Ovary (tissue), 9 donors: Measurements from ENCODE around the gene TXNDC11. TPM values are rescaled to one million over a fixed set of nuclear protein-coding genes. Genes with fewer than 3 reads are reported as not detected.

Experiments
- DNase-seq, 5 donors: peaks; one replicate each; pipeline ENCODE4 v3.0.0-alpha.2; 2019 to 2020
- H3K27ac ChIP-seq, 2 donors: fragments of 200-600 bp; one replicate each; pipeline versions ENCODE4 v1.5.1 to v1.8.0; 2019 to 2022
- H3K27me3 ChIP-seq: fragments of 200-600 bp; one replicate; pipeline ENCODE4 v1.8.0; 2022
- H3K36me3 ChIP-seq: fragments of 200-600 bp; sonication (generic); one replicate; pipeline ENCODE4 v1.5.1; 2019
- H3K4me1 ChIP-seq: one replicate; pipeline ENCODE4 v1.8.1; 2013; ENCODE audit warnings: mild to moderate bottlenecking, moderate library complexity; ENCODE audit not compliant: insufficient read depth
- H3K4me3 ChIP-seq: fragments of 200-600 bp; sonication (generic); one replicate; pipeline ENCODE4 v1.5.1; 2017
- H3K9me3 ChIP-seq, 2 donors: fragments of 200-600 bp in 1 of 2; sonication (generic) in 1 of 2; one replicate each; pipeline versions ENCODE4 v1.5.1 to v1.8.1; 2013 to 2019; ENCODE audit warnings: mild to moderate bottlenecking in 1 of 2, moderate library complexity in 1 of 2
- CTCF ChIP-seq, 3 donors: fragments of 450-650 bp in 2 of 3; fragments of 200-600 bp in 1 of 3; IDR thresholded peaks; one replicate each; pipeline versions ENCODE4 v1.5.1 to v1.8.0; 2016 to 2022; ENCODE audit warnings: antibody characterized with exemption in 3 of 3, mild to moderate bottlenecking in 1 of 3
- EP300 ChIP-seq: sonication (generic); formaldehyde crosslinking; IDR thresholded peaks from one replicate; pipeline ENCODE4 v1.6.1; 2017; ENCODE audit warnings: antibody characterized with exemption
- POLR2A ChIP-seq: fragments of 450-650 bp; IDR thresholded peaks from one replicate; pipeline ENCODE4 v1.6.1; 2017; ENCODE audit warnings: antibody characterized with exemption, mild to moderate bottlenecking, moderate library complexity
- WGBS, 3 donors: extraction: QIAGEN DNeasy Blood & Tissue Kit in 1 of 3; methylation state at CpG; one replicate each; pipeline versions ENCODE4 v1.1.5 to v1.1.7; 2013 to 2017; 5-methylcytosine and 5-hydroxymethylcytosine counted together
- intact Hi-C, 4 donors: fragments of 100-400 bp; cut with DNase I; formaldehyde crosslinking; loops; one replicate each; pipeline versions ENCODE4 v1.11.0 to v1.15.1; 2022 to 2023
- polyA plus RNA-seq, 2 donors: library from polyadenylated mRNA; stranded (reverse); fragments of 200-250 nt in 1 of 2; fragments of 350-450 nt in 1 of 2; fragmentation: Illumina TruSeq in 1 of 2; extraction: RNeasy Lipid Tissue Mini Kit (QIAGEN cat#74804) in 1 of 2; gene quantifications; one replicate each; pipeline ENCODE4 v1.2.3, GENCODE V29; 2013 to 2014
- total RNA-seq, 7 donors: library from RNA; depleted of rRNA in 2 of 7; stranded (reverse); fragments of >200 nt in 2 of 7; fragmentation: NEBNext Ultra II Directional in 3 of 7; extraction: Animal tissue kit (Norgen Biotek cat#: 25700) in 3 of 7; gene quantifications; one replicate each; pipeline versions ENCODE4 v1.1.0 to v1.2.4, GENCODE V29; 2016 to 2023
- donor health status: DM: no; HTN: no; CAD: no; lungs with moderate emphysema.
- donor health status: DM: no; HTN: no; CAD: no.
- donor health status: Bipolar disorder and iron deficiency.
- donor health status: DM: yes; HTN: yes; CAD: no.
- donor health status: DM: no; HTN: no; CAD: no.
- donor health status: DM: yes; HTN: yes; CAD: no.

TXNDC11 gene
- total and polyA plus RNA-seq, 9 donors = 32.3 to 48.6 (median 39.3) TPM

- Histone ChIP-seq H3K4me3 (no peak overlapping the region), H3K27me3 (no peaks in the 10 kb centered on the region), H3K9me3 (no peaks in the 10 kb centered on the region), H3K4me1 (peaks cover 2% of the 10 kb centered on the region), H3K36me3 (no peaks in the 10 kb centered on the region), H3K27ac (no peak overlapping the region)
- intact Hi-C loops = no loop called here
- DNase-seq = no peak
- no peak for TF ChIP-seq EP300
- no peak for TF ChIP-seq POLR2A
- no peak for TF ChIP-seq CTCF (IDR thresholded peaks at IDR 0.05)
- 95 to 99% (median 98%) methylated on average over 3 of the region's 3 CpGs for WGBS, 3 donors
Measured at GRCh38 chr16:11729787-11730186, 12.9 kb downstream of the TXNDC11 start.

- H3K27me3 ChIP-seq = no peaks in the 10 kb centered on the region
- TF ChIP-seq CTCF (IDR thresholded peaks at IDR 0.05) = no peak
- TF ChIP-seq EP300 = no peak
- no peak for TF ChIP-seq POLR2A
- no peaks in the 10 kb centered on the region for H3K36me3 ChIP-seq
- H3K27ac ChIP-seq = no peak overlapping the region
- DNase-seq = no peak
- no peak overlapping the region for H3K4me3 ChIP-seq
- WGBS, 3 donors = 85 to 92% (median 87%) methylated on average over 4 of the region's 4 CpGs
- no peaks in the 10 kb centered on the region for H3K4me1 ChIP-seq
- no peaks in the 10 kb centered on the region for H3K9me3 ChIP-seq
- intact Hi-C loops = no loop called here
Measured at GRCh38 chr16:11727796-11728543, 14.7 kb downstream of the TXNDC11 start.

- intact Hi-C loops = no loop called here
Measured at GRCh38 chr16:11726008-11726407, 16.6 kb downstream of the TXNDC11 start.

GRCh38 chr16:11725457-11725856, 17.2 kb downstream of the TXNDC11 start:
- 74 to 93% (median 83%) methylated on average over 1 of the region's 1 CpG for WGBS, 3 donors

More at GRCh38 chr16:11726008-11726407, 16.6 kb downstream of the TXNDC11 start:
- H3K4me1 ChIP-seq = no peaks in the 10 kb centered on the region
- H3K4me3 ChIP-seq = no peak overlapping the region
- no peaks in the 10 kb centered on the region for H3K27me3 ChIP-seq
- H3K36me3 ChIP-seq = no peaks in the 10 kb centered on the region
- H3K27ac ChIP-seq = no peak overlapping the region
- no peak for TF ChIP-seq CTCF (IDR thresholded peaks at IDR 0.05)
- no peak for TF ChIP-seq EP300
- no peak for TF ChIP-seq POLR2A
- WGBS, 3 donors = 83 to 97% (median 94%) methylated on average over 8 of the region's 8 CpGs
- no peaks in the 10 kb centered on the region for H3K9me3 ChIP-seq
- no peak for DNase-seq

More at GRCh38 chr16:11725457-11725856, 17.2 kb downstream of the TXNDC11 start:
- no peaks in the 10 kb centered on the region for H3K9me3 ChIP-seq
- H3K27me3 ChIP-seq = no peaks in the 10 kb centered on the region
- no peak for DNase-seq
- no peak overlapping the region for H3K4me3 ChIP-seq
- no peaks in the 10 kb centered on the region for H3K36me3 ChIP-seq
- no peak overlapping the region for H3K27ac ChIP-seq
- intact Hi-C loops = no loop called here
- TF ChIP-seq CTCF (IDR thresholded peaks at IDR 0.05) = no peak
- TF ChIP-seq POLR2A = no peak
- TF ChIP-seq EP300 = no peak
- H3K4me1 ChIP-seq = no peaks in the 10 kb centered on the region
